Upper lobe of left lung (tissue), 6 donors: ENCODE measurements around the gene EPPIN. TPM values are rescaled to one million over a fixed set of nuclear protein-coding genes. Genes with fewer than 3 reads are reported as not detected.
A peak's percentile ranks its signal among the peaks of the same experiment; 100 is the strongest.

Experiments
- ATAC-seq, 2 donors: fragments of 200-7000 bp; cut with Tn5 transposase; one replicate each; pipeline ENCODE4 v1.9.1; 2022; ENCODE audit warnings: mild to moderate bottlenecking in 2 of 2, moderate library complexity in 2 of 2; ENCODE audit not compliant: low FRiP score in 2 of 2
- DNase-seq, 2 donors: peaks; one replicate each; pipeline ENCODE4 v3.0.0-alpha.2; 2019 to 2020
- H3K27ac ChIP-seq, 4 donors: fragments of 200-600 bp; sonication (generic); one replicate each; pipeline ENCODE4 v1.5.1; 2016 to 2019
- H3K27me3 ChIP-seq, 4 donors: fragments of 200-600 bp; sonication (generic); one replicate each; pipeline ENCODE4 v1.5.1; 2017 to 2019
- H3K36me3 ChIP-seq, 4 donors: fragments of 200-600 bp; sonication (generic); one replicate each; pipeline ENCODE4 v1.5.1; 2016 to 2019
- H3K4me1 ChIP-seq, 4 donors: fragments of 200-600 bp; sonication (generic); one replicate each; pipeline ENCODE4 v1.5.1; 2018 to 2019
- H3K4me3 ChIP-seq, 4 donors: fragments of 200-600 bp; sonication (generic); one replicate each; pipeline ENCODE4 v1.5.1; 2017 to 2019; ENCODE audit warnings: mild to moderate bottlenecking in 2 of 4, moderate library complexity in 1 of 4
- H3K9me3 ChIP-seq, 4 donors: fragments of 200-600 bp; sonication (generic); one replicate each; pipeline ENCODE4 v1.5.1; 2018 to 2019
- CTCF ChIP-seq, 6 experiments: fragments of 450-650 bp in 4 of 6; fragments of 200-600 bp in 2 of 6; sonication (generic) in 2 of 6; IDR thresholded peaks; one replicate each; pipeline ENCODE4 v1.5.1; 2016 to 2019; ENCODE audit warnings: antibody characterized with exemption in 6 of 6
- EP300 ChIP-seq, 4 donors: sonication (generic); formaldehyde crosslinking; IDR thresholded peaks; one replicate each; pipeline ENCODE4 v1.5.1; 2017; ENCODE audit warnings: antibody characterized with exemption in 4 of 4, control low read depth in 2 of 4
- POLR2A ChIP-seq, 4 donors: fragments of 450-650 bp; IDR thresholded peaks; one replicate each; pipeline ENCODE4 v1.5.1; 2016 to 2017; ENCODE audit warnings: antibody characterized with exemption in 4 of 4, mild to moderate bottlenecking in 2 of 4
- POLR2AphosphoS5 ChIP-seq, 2 donors: sonication (generic); formaldehyde crosslinking; IDR thresholded peaks; one replicate each; pipeline ENCODE4 v1.5.1; 2017; ENCODE audit warnings: antibody characterized with exemption in 2 of 2
- WGBS, 2 donors: methylation state at CpG; one replicate each; pipeline ENCODE4 v1.1.5; 2017 to 2018; 5-methylcytosine and 5-hydroxymethylcytosine counted together
- total RNA-seq, 6 donors: library from RNA; depleted of rRNA in 4 of 6; stranded (reverse); fragments of >200 nt in 4 of 6; gene quantifications; one replicate each; pipeline versions ENCODE4 v1.1.0 to v1.2.1, GENCODE V29; 2016 to 2021
- donor health status: DM: no; HTN: no; CAD: no; lungs with moderate emphysema.
- donor health status: DM: no; HTN: yes; CAD: no; lungs with severe emphysema.

The EPPIN gene
- total RNA-seq, 6 donors from 2014 or later, result 0.15 to 3.7 (median 0.47) TPM; not detected in 3

GRCh38 chr20:45545754-45546453 lies 1.3 kb downstream of the EPPIN start:
- Histone ChIP-seq H3K27ac (no peak overlapping the region), H3K27me3 (no peaks in the 10 kb centered on the region), H3K9me3 (no peaks in the 10 kb centered on the region), H3K4me1 (no peaks in the 10 kb centered on the region), H3K4me3 (no peak overlapping the region), H3K36me3 (no peaks in the 10 kb centered on the region)
- WGBS, 2 donors, result 15 to 16% methylated on average over 4 to 5 of the region's 5 CpGs
- ATAC-seq (peak in 1 of 2 donors; percentile 82), DNase-seq (no peak)
- TF ChIP-seq CTCF (IDR thresholded peaks at IDR 0.05) (peak in 4 of 6 experiments; percentile 25 to 63 (median 44)), POLR2AphosphoS5 (IDR thresholded peaks at IDR 0.05) (no peak)

GRCh38 chr20:45545351-45545750 lies 1.9 kb downstream of the EPPIN start:
- DNase-seq, result no peak
- no peaks in the 10 kb centered on the region for H3K36me3 ChIP-seq
- no peaks in the 10 kb centered on the region for H3K9me3 ChIP-seq
- H3K27me3 ChIP-seq, result no peaks in the 10 kb centered on the region
- no peak overlapping the region for H3K4me3 ChIP-seq
- no peak overlapping the region for H3K27ac ChIP-seq
- TF ChIP-seq EP300 (IDR thresholded peaks at IDR 0.05) (no peak), POLR2AphosphoS5 (IDR thresholded peaks at IDR 0.05) (no peak), CTCF (IDR thresholded peaks at IDR 0.05) (no peak), POLR2A (IDR thresholded peaks at IDR 0.05) (no peak)
- ATAC-seq, result no peak
- H3K4me1 ChIP-seq, result no peaks in the 10 kb centered on the region
- WGBS, 2 donors, result 74 to 81% methylated on average over 3 of the region's 3 CpGs

GRCh38 chr20:45539382-45539781 lies 7.8 kb downstream of the EPPIN start, which contains the start of gene WFDC6:
TSS of gene WFDC6 (minus strand) at chr20:45539482. CDS start at chr20:45539407, 75 bp downstream.
- no peak within 1 kb of the TSS for H3K4me3 ChIP-seq
- H3K4me1 ChIP-seq, result no peaks in the 10 kb centered on the region
- no peaks in the 10 kb centered on the region for H3K9me3 ChIP-seq
- no peak within 1 kb of the TSS for H3K27ac ChIP-seq
- no peaks in the 10 kb centered on the region for H3K27me3 ChIP-seq
- whole genome bisulfite sequencing, 2 donors, result 100% methylated on average over 2 of the region's 2 CpGs; no CpG with 5 or more reads in 1 of the 2 donors
- DNase-seq (no peak), ATAC-seq (no peak)
- no peaks in the 10 kb centered on the region for H3K36me3 ChIP-seq
- no peak for TF ChIP-seq POLR2A (IDR thresholded peaks at IDR 0.05)
- TF ChIP-seq EP300 (IDR thresholded peaks at IDR 0.05), result no peak
- TF ChIP-seq POLR2AphosphoS5 (IDR thresholded peaks at IDR 0.05), result no peak
- TF ChIP-seq CTCF (IDR thresholded peaks at IDR 0.05), result no peak

GRCh38 chr20:45538209-45538799 lies 8.9 kb downstream of the EPPIN start:
- ATAC-seq (no peak), DNase-seq (no peak)
- Histone ChIP-seq H3K27ac (no peak overlapping the region), H3K9me3 (no peaks in the 10 kb centered on the region), H3K36me3 (no peaks in the 10 kb centered on the region), H3K27me3 (no peaks in the 10 kb centered on the region), H3K4me1 (no peaks in the 10 kb centered on the region), H3K4me3 (no peak overlapping the region)
- WGBS, 2 donors, result 59 to 65% methylated on average over 7 of the region's 7 CpGs
- TF ChIP-seq POLR2A (IDR thresholded peaks at IDR 0.05), result no peak
- no peak for TF ChIP-seq POLR2AphosphoS5 (IDR thresholded peaks at IDR 0.05)
- no peak for TF ChIP-seq EP300 (IDR thresholded peaks at IDR 0.05)
- no peak for TF ChIP-seq CTCF (IDR thresholded peaks at IDR 0.05)
